Nephron (organoid): ENCODE measurements around the gene HGS.
A peak's percentile ranks its signal among the peaks of the same experiment; 100 is the strongest.

ENCODE experiments used
- H3K27ac Mint-ChIP-seq, 3 experiments: 2 replicates each; pipeline ENCODE4 v1.8.0; 2020; ENCODE audit warnings: mixed read lengths in 3 of 3, mild to moderate bottlenecking in 2 of 3, moderate library complexity in 1 of 3
- H3K27me3 Mint-ChIP-seq: 2 replicates; pipeline ENCODE4 v1.8.0; 2021; ENCODE audit warnings: low read depth, mild to moderate bottlenecking, moderate library complexity, mixed read lengths
- H3K36me3 Mint-ChIP-seq: 2 replicates; pipeline ENCODE4 v1.8.0; 2020; ENCODE audit warnings: low read depth, mixed read lengths
- H3K4me1 Mint-ChIP-seq: 2 replicates; pipeline ENCODE4 v1.8.0; 2020; ENCODE audit warnings: mixed read lengths
- H3K4me3 Mint-ChIP-seq, 3 experiments: 2 replicates each; pipeline ENCODE4 v1.8.0; 2020; ENCODE audit warnings: mild to moderate bottlenecking in 3 of 3, mixed read lengths in 3 of 3, moderate library complexity in 2 of 3
- H3K9me3 Mint-ChIP-seq: 2 replicates; pipeline ENCODE4 v1.8.0; 2020; ENCODE audit warnings: mixed read lengths
- CTCF ChIP-seq, 3 experiments: fragments of 200-600 bp; sonication (generic); IDR thresholded peaks; one replicate each; pipeline ENCODE4 v1.5.0; 2021; ENCODE audit warnings: antibody characterized with exemption in 3 of 3; ENCODE audit not compliant: unreplicated experiment in 3 of 3

The HGS gene

GRCh38 chr17:81707725-81708646 lies 24.2 kb downstream of the HGS start:
- Mint-ChIP-seq H3K4me1 (peaks cover 10% of the 10 kb centered on the region), H3K27me3 (peaks cover 16% of the 10 kb centered on the region), H3K4me3 (no peak overlapping the region), H3K27ac (no peak overlapping the region), H3K9me3 (no peaks in the 10 kb centered on the region), H3K36me3 (peaks cover 21% of the 10 kb centered on the region)
- TF ChIP-seq CTCF (IDR thresholded peaks at IDR 0.05; ENCODE audit: unreplicated experiment in 3 of 3), result no peak

GRCh38 chr17:81708739-81709185 lies 25.0 kb downstream of the HGS start:
- no peaks in the 10 kb centered on the region for H3K9me3 Mint-ChIP-seq
- peaks cover 16% of the 10 kb centered on the region for H3K27me3 Mint-ChIP-seq
- no peak for TF ChIP-seq CTCF (IDR thresholded peaks at IDR 0.05; ENCODE audit: unreplicated experiment in 3 of 3)
- peak overlapping the region in 2 of 3 experiments; percentile 66 to 69 for H3K4me3 Mint-ChIP-seq
- no peak overlapping the region for H3K27ac Mint-ChIP-seq
- peaks cover 14% of the 10 kb centered on the region for H3K4me1 Mint-ChIP-seq
- peaks cover 21% of the 10 kb centered on the region for H3K36me3 Mint-ChIP-seq

- Mint-ChIP-seq H3K27ac (peak overlapping the region in 1 of 3 experiments; percentile 35), H3K27me3 (peaks cover 16% of the 10 kb centered on the region), H3K36me3 (peaks cover 12% of the 10 kb centered on the region), H3K4me3 (peak overlapping the region; percentile 65 to 72 (median 69)), H3K4me1 (peaks cover 14% of the 10 kb centered on the region), H3K9me3 (no peaks in the 10 kb centered on the region)
- TF ChIP-seq CTCF (IDR thresholded peaks at IDR 0.05; ENCODE audit: unreplicated experiment in 3 of 3), result no peak
Observed at GRCh38 chr17:81710514-81711308, 26.9 kb downstream of the HGS start.

- TF ChIP-seq CTCF (IDR thresholded peaks at IDR 0.05; ENCODE audit: unreplicated experiment in 3 of 3), result no peak
- peaks cover 14% of the 10 kb centered on the region for H3K4me1 Mint-ChIP-seq
- H3K27me3 Mint-ChIP-seq, result peaks cover 16% of the 10 kb centered on the region
- H3K27ac Mint-ChIP-seq, result peak within 1 kb of the TSS in 2 of 3 experiments; percentile 39 to 63
- no peaks in the 10 kb centered on the region for H3K9me3 Mint-ChIP-seq
- H3K36me3 Mint-ChIP-seq, result peaks cover under 1% of the 10 kb centered on the region
- peak within 1 kb of the TSS; percentile 89 to 93 (median 89) for H3K4me3 Mint-ChIP-seq
Observed at GRCh38 chr17:81711814-81712467, 28.1 kb downstream of the HGS start, which contains the start of gene SLC25A10. SLC25A10 (plus strand) TSS chr17:81712284; CDS start chr17:81712427, 143 bp downstream.

- peaks cover 14% of the 10 kb centered on the region for H3K4me1 Mint-ChIP-seq
- H3K9me3 Mint-ChIP-seq, result no peaks in the 10 kb centered on the region
- peak overlapping the region; percentile 89 to 93 (median 89) for H3K4me3 Mint-ChIP-seq
- no peaks in the 10 kb centered on the region for H3K36me3 Mint-ChIP-seq
- peaks cover 16% of the 10 kb centered on the region for H3K27me3 Mint-ChIP-seq
- peak overlapping the region in 2 of 3 experiments; percentile 39 to 63 for H3K27ac Mint-ChIP-seq
- TF ChIP-seq CTCF (IDR thresholded peaks at IDR 0.05; ENCODE audit: unreplicated experiment in 3 of 3), result no peak
Observed at GRCh38 chr17:81712468-81713003, 28.7 kb downstream of the HGS start.
